ENCODE data around the gene PDE7B. TPM values are rescaled to one million over a fixed set of nuclear protein-coding genes. Genes with fewer than 3 reads are reported as not detected.

Gene PDE7B
- total RNA-seq, 4 donors from 2014 or later: 3.4 to 15.4 (median 9.3) TPM

GRCh38 chr6:135888818-135889217, 37.3 kb downstream of the PDE7B start:
- Histone ChIP-seq H3K9me3 (no peaks in the 10 kb centered on the region), H3K27me3 (no peaks in the 10 kb centered on the region), H3K4me1 (no peaks in the 10 kb centered on the region), H3K27ac (replicated peaks in 1 of 4) (no peak overlapping the region), H3K4me3 (no peak overlapping the region), H3K36me3 (no peaks in the 10 kb centered on the region)
- intact Hi-C loops (cut with DNase I): no loop called here
- TF ChIP-seq POLR2A (IDR thresholded peaks at IDR 0.05; ENCODE audit: low read depth) (no peak), EP300 (IDR thresholded peaks at IDR 0.05) (no peak), POLR2AphosphoS5 (IDR thresholded peaks at IDR 0.05) (no peak), CTCF (IDR thresholded peaks at IDR 0.05) (no peak)
- DNase-seq (ENCODE audit: extremely low spot score): no peak

- DNase-seq (ENCODE audit: extremely low spot score): no peak
- intact Hi-C loops (cut with DNase I): no loop called here
- no peak overlapping the region for H3K4me3 ChIP-seq
Observed at GRCh38 chr6:135890876-135891275, 39.4 kb downstream of the PDE7B start.

GRCh38 chr6:135891710-135892109, 40.2 kb downstream of the PDE7B start:
- DNase-seq (ENCODE audit: extremely low spot score): no peak
- Histone ChIP-seq H3K27ac (replicated peaks in 1 of 4) (no peak overlapping the region), H3K4me3 (no peak overlapping the region), H3K27me3 (no peaks in the 10 kb centered on the region), H3K36me3 (no peaks in the 10 kb centered on the region), H3K4me1 (no peaks in the 10 kb centered on the region), H3K9me3 (no peaks in the 10 kb centered on the region)
- TF ChIP-seq EP300 (IDR thresholded peaks at IDR 0.05) (no peak), POLR2A (IDR thresholded peaks at IDR 0.05; ENCODE audit: low read depth) (no peak), POLR2AphosphoS5 (IDR thresholded peaks at IDR 0.05) (no peak), CTCF (IDR thresholded peaks at IDR 0.05) (no peak)
- intact Hi-C loops (cut with DNase I): no loop called here

More at GRCh38 chr6:135890876-135891275, 39.4 kb downstream of the PDE7B start:
- no peaks in the 10 kb centered on the region for H3K27me3 ChIP-seq
- 76% methylated on average over 5 of the region's 5 CpGs for WGBS
- H3K4me1 ChIP-seq: no peaks in the 10 kb centered on the region
- TF ChIP-seq POLR2A (IDR thresholded peaks at IDR 0.05; ENCODE audit: low read depth): no peak
- H3K36me3 ChIP-seq: no peaks in the 10 kb centered on the region
- H3K27ac ChIP-seq (replicated peaks in 1 of 4): no peak overlapping the region
- no peaks in the 10 kb centered on the region for H3K9me3 ChIP-seq

GRCh38 chr6:135895231-135895911, 43.9 kb downstream of the PDE7B start:
- no peaks in the 10 kb centered on the region for H3K36me3 ChIP-seq
- no peaks in the 10 kb centered on the region for H3K9me3 ChIP-seq
- no peak overlapping the region for H3K27ac ChIP-seq (replicated peaks in 1 of 4)
- no peaks in the 10 kb centered on the region for H3K4me1 ChIP-seq
- intact Hi-C loops (cut with DNase I): no loop called here
- DNase-seq (ENCODE audit: extremely low spot score): no peak
- 88% methylated on average over 8 of the region's 8 CpGs for WGBS
- no peaks in the 10 kb centered on the region for H3K27me3 ChIP-seq
- no peak overlapping the region for H3K4me3 ChIP-seq
- TF ChIP-seq EP300 (IDR thresholded peaks at IDR 0.05) (no peak), CTCF (IDR thresholded peaks at IDR 0.05) (no peak)

GRCh38 chr6:135897087-135897486, 45.6 kb downstream of the PDE7B start:
- no peaks in the 10 kb centered on the region for H3K9me3 ChIP-seq
- no peak overlapping the region for H3K27ac ChIP-seq (replicated peaks in 1 of 4)
- DNase-seq (ENCODE audit: extremely low spot score): no peak
- no peaks in the 10 kb centered on the region for H3K27me3 ChIP-seq
- intact Hi-C loops (cut with DNase I): no loop called here
- no peak overlapping the region for H3K4me3 ChIP-seq
- WGBS: 100% methylated on average over 1 of the region's 1 CpG
- TF ChIP-seq POLR2AphosphoS5 (IDR thresholded peaks at IDR 0.05) (no peak), POLR2A (IDR thresholded peaks at IDR 0.05; ENCODE audit: low read depth) (no peak), CTCF (IDR thresholded peaks at IDR 0.05) (no peak), EP300 (IDR thresholded peaks at IDR 0.05) (no peak)
- H3K4me1 ChIP-seq: peaks cover 0 to 11% (median 8%) of the 10 kb centered on the region in 4 donors
- H3K36me3 ChIP-seq: no peaks in the 10 kb centered on the region
